Endothelial cell of umbilical vein (primary cell): ENCODE results near the gene TTF2. TPM values are rescaled to one million over a fixed set of nuclear protein-coding genes. Genes with fewer than 3 reads are reported as not detected.

Experiments
- BruUV-seq: library from RNA; stranded (reverse); fragments of 400-500 nt; replicated peaks from 2 replicates; lab custom pipeline; 2021; lab: Mats Ljungman, UMichigan
- CTCF ChIA-PET: fragments of 300-600, 350-600 bp; sonication (Branson Sonifier 250); formaldehyde crosslinking; loops from one replicate; lab custom pipeline; 2021; ENCODE audit warnings: antibody characterized with exemption, inconsistent platforms; lab: Charles Lee
- POLR2A ChIA-PET: fragments of 300-600, 350-600 bp; sonication (Branson Sonifier 250); formaldehyde crosslinking; loops from one replicate; lab custom pipeline; 2021; ENCODE audit warnings: antibody characterized with exemption, inconsistent platforms; lab: Charles Lee
- DNase-seq: peaks from one replicate; pipeline ENCODE4 v3.0.0-alpha.2; 2011; ENCODE audit warnings: low read depth, low spot score
- FAIRE-seq: peaks from 2 replicates; lab custom pipeline; 2011; peaks lifted over from hg19 to GRCh38; lab: Jason Lieb, UNC
- H2AFZ ChIP-seq: 2 replicates; pipeline ENCODE4 v1.6.0; 2012; ENCODE audit warnings: low read depth, low read length, control low read depth, inconsistent platforms
- H3K27ac ChIP-seq: 2 replicates; pipeline ENCODE4 v1.5.1; 2011; ENCODE audit warnings: low read depth, mild to moderate bottlenecking, control low read depth, low read length, moderate library complexity; ENCODE audit not compliant: insufficient read depth
- H3K27me3 ChIP-seq, 2 experiments: 2 replicates each; pipeline versions ENCODE4 v1.6.0 to v1.6.1; 2011; ENCODE audit warnings: low read length in 2 of 2, mixed read lengths in 1 of 2; ENCODE audit not compliant: control insufficient read depth in 2 of 2, insufficient read depth in 2 of 2
- H3K36me3 ChIP-seq, 2 experiments: 2 replicates in 1 of 2; 3 replicates in 1 of 2; pipeline ENCODE4 v1.5.1; 2011; ENCODE audit warnings: low read length in 2 of 2, mild to moderate bottlenecking in 1 of 2, moderate library complexity in 1 of 2; ENCODE audit not compliant: control insufficient read depth in 2 of 2, insufficient read depth in 2 of 2; ENCODE audit errors: extremely low read depth in 1 of 2
- H3K4me1 ChIP-seq: 3 replicates; pipeline ENCODE4 v1.5.1; 2011; ENCODE audit warnings: mild to moderate bottlenecking, low read length; ENCODE audit not compliant: control insufficient read depth, insufficient read depth; ENCODE audit errors: extremely low read depth
- H3K4me2 ChIP-seq: 2 replicates; pipeline ENCODE4 v1.6.1; 2011; ENCODE audit warnings: low read length, control low read depth, mixed read lengths; ENCODE audit not compliant: insufficient read depth
- H3K4me3 ChIP-seq, 3 experiments: fragments of 200-600 bp in 1 of 3; sonication (generic), shearing (Covaris generic) in 1 of 3; replicated peaks in 1 of 3; 2 replicates each; pipeline ENCODE4 v1.5.1; 2011 to 2016; ENCODE audit warnings: control low read depth in 3 of 3, low read length in 3 of 3, mild to moderate bottlenecking in 2 of 3, inconsistent platforms in 1 of 3, low read depth in 1 of 3, moderate library complexity in 1 of 3; ENCODE audit not compliant: insufficient read depth in 1 of 3
- H3K79me2 ChIP-seq: 2 replicates; pipeline ENCODE4 v1.6.0; 2012; ENCODE audit warnings: low read length, inconsistent platforms; ENCODE audit not compliant: control insufficient read depth, insufficient read depth
- H3K9ac ChIP-seq: replicated peaks from 2 replicates; pipeline ENCODE3; 2011; ENCODE audit warnings: low read length, control low read depth; ENCODE audit not compliant: insufficient read depth; ENCODE audit errors: extremely low read depth
- H3K9me1 ChIP-seq: replicated peaks from 3 replicates; pipeline ENCODE4 v1.6.0; 2011; ENCODE audit warnings: mild to moderate bottlenecking, low read length; ENCODE audit not compliant: control insufficient read depth, insufficient read depth; ENCODE audit errors: extremely low read depth
- H3K9me3 ChIP-seq: replicated peaks from 2 replicates; pipeline ENCODE4 v1.5.1; 2012; ENCODE audit warnings: low read length, inconsistent platforms; ENCODE audit not compliant: control insufficient read depth, insufficient read depth
- H4K20me1 ChIP-seq: replicated peaks from 2 replicates; pipeline ENCODE3; 2011; ENCODE audit warnings: mild to moderate bottlenecking, low read length; ENCODE audit not compliant: control insufficient read depth, insufficient read depth; ENCODE audit errors: extremely low read depth
- CTCF ChIP-seq, 2 donors: IDR thresholded peaks; 1 replicate in 1 of 2; 2 replicates in 1 of 2; pipeline ENCODE4 v1.5.1; 2011; ENCODE audit warnings: low read length in 2 of 2, mild to moderate bottlenecking in 2 of 2, moderate library complexity in 2 of 2, control low read depth in 1 of 2, inconsistent platforms in 1 of 2, low read depth in 1 of 2; ENCODE audit not compliant: insufficient read depth in 1 of 2; ENCODE audit errors: extremely low read depth in 1 of 2
- EZH2 ChIP-seq: IDR thresholded peaks from 2 replicates; pipeline ENCODE4 v1.6.1; 2012; ENCODE audit warnings: borderline replicate concordance, low read depth, mild to moderate bottlenecking, moderate library complexity, low read length, inconsistent platforms; ENCODE audit not compliant: severe bottlenecking
- FOS ChIP-seq: IDR thresholded peaks from 2 replicates; pipeline ENCODE4 v1.6.1; 2011; ENCODE audit warnings: mild to moderate bottlenecking, low read length, moderate library complexity, borderline replicate concordance; ENCODE audit not compliant: insufficient read depth
- GATA2 ChIP-seq: IDR thresholded peaks from 2 replicates; pipeline ENCODE4 v1.7.0; 2011; ENCODE audit warnings: low read depth, mild to moderate bottlenecking, moderate library complexity, mixed read lengths, low read length; ENCODE audit not compliant: insufficient read length, insufficient read depth
- JUN ChIP-seq: IDR thresholded peaks from 2 replicates; pipeline ENCODE4 v1.6.1; 2011; ENCODE audit warnings: borderline replicate concordance, low read depth; ENCODE audit not compliant: insufficient read length, insufficient read depth
- MYC ChIP-seq: IDR thresholded peaks from one replicate; pipeline ENCODE4 v1.6.1; 2011; ENCODE audit warnings: mild to moderate bottlenecking, low read depth, low read length
- POLR2A ChIP-seq: IDR thresholded peaks from 2 replicates; pipeline ENCODE4 v1.6.1; 2012; ENCODE audit warnings: low read depth, mild to moderate bottlenecking, control low read depth, low read length
- POLR2AphosphoS5 ChIP-seq: IDR thresholded peaks from 2 replicates; pipeline ENCODE4 v1.6.1; 2012; ENCODE audit warnings: low read depth, mild to moderate bottlenecking, control low read depth, low read length, moderate library complexity; ENCODE audit not compliant: insufficient read depth
- dilution Hi-C: fragments of 300-500 bp; cut with MboI; formaldehyde crosslinking; loops from one replicate; pipeline ENCODE4 v1.15.0; 2019; ENCODE audit warnings: low sequenced_read_pairs; ENCODE audit not compliant: extremely low pct_ligation_motif_present
- intact Hi-C: fragments of 100-400 bp; cut with micrococcal nuclease; formaldehyde crosslinking; loops from one replicate; pipeline ENCODE4 v1.10.0; 2022
- polyA plus RNA-seq, 4 experiments: library from polyadenylated mRNA; depleted of rRNA in 3 of 4; stranded (reverse) in 3 of 4; unstranded in 1 of 4; fragments of >200 nt; gene quantifications; 2 replicates each; pipeline versions ENCODE4 v1.2.1 to v1.2.3, GENCODE V29; 2011 to 2012; ENCODE audit warnings: missing spikeins in 1 of 4
- total RNA-seq: library from RNA; stranded (reverse); gene quantifications from 2 replicates; pipeline ENCODE4 v1.2.3, GENCODE V29; 2021
- TF ChIP-seq, protein P1 (sequence below): IDR thresholded peaks from 2 replicates; pipeline ENCODE4 v1.6.1; 2011; ENCODE audit not compliant: insufficient read depth, insufficient read length

TTF2 gene
- total and polyA plus RNA-seq, 2 donors (not counting 3 experiments of a cell fraction or from before 2014, with no cell fraction given), result 8.8 to 44.4 TPM

DNA sequence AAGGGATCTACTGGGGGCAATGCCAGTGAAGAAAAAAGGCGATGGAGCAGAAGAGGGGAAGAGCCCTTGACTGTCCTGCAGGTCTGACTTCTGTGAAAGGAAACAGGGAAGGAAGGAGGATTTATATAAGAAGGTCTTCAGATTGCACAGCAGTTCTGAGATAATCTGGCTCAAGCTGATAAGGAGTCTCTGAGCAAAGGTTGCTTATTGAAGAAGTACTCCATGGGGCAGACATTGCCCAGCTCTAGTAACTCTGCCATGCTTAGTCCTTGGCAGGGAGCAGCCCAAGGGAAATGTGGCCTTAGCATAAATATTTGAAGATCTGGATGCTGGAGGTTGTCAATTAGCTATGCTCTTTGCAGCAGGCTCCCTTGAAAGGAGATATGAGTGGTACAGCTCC lies 15.9 kb upstream of the TTF2 start:
- no peak overlapping the region for H2AFZ ChIP-seq
- no peaks in the 10 kb centered on the region for H3K9me3 ChIP-seq
- CTCF ChIA-PET, result interaction anchor here (1.2 kb wide), 1 partner anchor 307 kb away, joined by 5 read pairs; no protein-coding TSS in a partner anchor
- TF ChIP-seq POLR2AphosphoS5 (no peak), MYC (no peak), EZH2 (no peak), JUN (no peak), FOS (no peak), GATA2 (no peak), POLR2A (no peak), CTCF (IDR thresholded peaks at IDR 0.05; ENCODE audit: extremely low read depth in 1 of 2, insufficient read depth in 1 of 2, low read depth in 1 of 2, low read length in 2 of 2) (no peak)
- TF ChIP-seq, protein P1, sequence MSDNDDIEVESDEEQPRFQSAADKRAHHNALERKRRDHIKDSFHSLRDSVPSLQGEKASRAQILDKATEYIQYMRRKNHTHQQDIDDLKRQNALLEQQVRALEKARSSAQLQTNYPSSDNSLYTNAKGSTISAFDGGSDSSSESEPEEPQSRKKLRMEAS, result no peak
- H3K27ac ChIP-seq, result no peak overlapping the region
- DNase-seq, result no peak
- H3K9ac ChIP-seq, result no peak overlapping the region
- BruUV-seq, result no TSS peak
- no peak overlapping the region for H3K4me2 ChIP-seq
- H3K36me3 ChIP-seq, result no peaks in the 10 kb centered on the region
- no peaks in the 10 kb centered on the region for H3K79me2 ChIP-seq
- no peaks in the 10 kb centered on the region for H3K4me1 ChIP-seq
- H3K9me1 ChIP-seq, result no peaks in the 10 kb centered on the region
- POLR2A ChIA-PET, result no interaction called here
- no peak overlapping the region for H3K4me3 ChIP-seq
- intact Hi-C loops (loop anchor here (5.0 kb wide), 1 partner anchor 127 kb away; no protein-coding TSS in a partner anchor), dilution Hi-C loops (no loop called here)
- H3K27me3 ChIP-seq, result peaks cover 0 to 2% of the 10 kb centered on the region in 2 experiments
- no peak for FAIRE-seq
- H4K20me1 ChIP-seq, result no peaks in the 10 kb centered on the region
